Liver (tissue), 3 donors: Measurements from ENCODE around the gene TLK2.
"Not testable (repeated sequence)": the region's sequence is repeated elsewhere in the genome, so short reads cannot be mapped to it uniquely, and the experiment has no call there.

Source experiments
- EGR1 ChIP-seq, 2 donors: IDR thresholded peaks; 2 replicates each; pipeline ENCODE4 v1.6.1; 2016 to 2018; ENCODE audit warnings: antibody characterized with exemption in 2 of 2, low read depth in 2 of 2
- FOXA2 ChIP-seq: IDR thresholded peaks from 2 replicates; pipeline ENCODE4 v1.6.1; 2016; ENCODE audit warnings: antibody characterized with exemption
- GABPA ChIP-seq, 2 donors: IDR thresholded peaks in 1 of 2; conservative IDR thresholded peaks in 1 of 2; 2 replicates each; pipeline ENCODE4 v1.6.1; 2016; ENCODE audit warnings: antibody characterized with exemption in 2 of 2, mild to moderate bottlenecking in 1 of 2, moderate library complexity in 1 of 2
- JUND ChIP-seq, 2 donors: IDR thresholded peaks; 2 replicates each; pipeline ENCODE4 v1.6.1; 2016; ENCODE audit warnings: antibody characterized with exemption in 2 of 2
- NR2F2 ChIP-seq: IDR thresholded peaks from 2 replicates; pipeline ENCODE4 v1.6.1; 2016; ENCODE audit warnings: antibody characterized with exemption
- RAD21 ChIP-seq, 2 donors: IDR thresholded peaks; 2 replicates each; pipeline ENCODE4 v1.6.1; 2016; ENCODE audit warnings: antibody characterized with exemption in 2 of 2, mild to moderate bottlenecking in 2 of 2
- REST ChIP-seq: IDR thresholded peaks from 2 replicates; pipeline ENCODE4 v1.6.1; 2016; ENCODE audit warnings: antibody characterized with exemption, mild to moderate bottlenecking
- SP1 ChIP-seq: IDR thresholded peaks from 2 replicates; pipeline ENCODE4 v1.6.1; 2018; ENCODE audit warnings: antibody characterized with exemption, mild to moderate bottlenecking
- TAF1 ChIP-seq: conservative IDR thresholded peaks from 2 replicates; pipeline ENCODE4 v1.6.1; 2016; ENCODE audit warnings: antibody characterized with exemption, mild to moderate bottlenecking
- YY1 ChIP-seq: IDR thresholded peaks from 2 replicates; pipeline ENCODE4 v1.6.1; 2016; ENCODE audit warnings: antibody characterized with exemption, mild to moderate bottlenecking
- TF ChIP-seq, protein P1 (sequence below): IDR thresholded peaks from 2 replicates; pipeline ENCODE4 v1.6.1; 2016; ENCODE audit warnings: antibody characterized with exemption
- TF ChIP-seq, protein P2 (sequence below): fragments of 150-350 bp; IDR thresholded peaks from 2 replicates; pipeline ENCODE4 v1.5.1; 2017; ENCODE audit warnings: improper control_type of control experiment, low read depth, low read length; ENCODE audit not compliant: missing input control
- TF ChIP-seq, protein P3 (sequence below): IDR thresholded peaks from 2 replicates; pipeline ENCODE4 v1.6.1; 2016; ENCODE audit warnings: antibody characterized with exemption
- TF ChIP-seq, protein P4 (sequence below): IDR thresholded peaks from 2 replicates; pipeline ENCODE4 v1.6.1; 2016; ENCODE audit warnings: antibody characterized with exemption
- donor health status: healthy.
- donor health status: healthy.

DNA sequence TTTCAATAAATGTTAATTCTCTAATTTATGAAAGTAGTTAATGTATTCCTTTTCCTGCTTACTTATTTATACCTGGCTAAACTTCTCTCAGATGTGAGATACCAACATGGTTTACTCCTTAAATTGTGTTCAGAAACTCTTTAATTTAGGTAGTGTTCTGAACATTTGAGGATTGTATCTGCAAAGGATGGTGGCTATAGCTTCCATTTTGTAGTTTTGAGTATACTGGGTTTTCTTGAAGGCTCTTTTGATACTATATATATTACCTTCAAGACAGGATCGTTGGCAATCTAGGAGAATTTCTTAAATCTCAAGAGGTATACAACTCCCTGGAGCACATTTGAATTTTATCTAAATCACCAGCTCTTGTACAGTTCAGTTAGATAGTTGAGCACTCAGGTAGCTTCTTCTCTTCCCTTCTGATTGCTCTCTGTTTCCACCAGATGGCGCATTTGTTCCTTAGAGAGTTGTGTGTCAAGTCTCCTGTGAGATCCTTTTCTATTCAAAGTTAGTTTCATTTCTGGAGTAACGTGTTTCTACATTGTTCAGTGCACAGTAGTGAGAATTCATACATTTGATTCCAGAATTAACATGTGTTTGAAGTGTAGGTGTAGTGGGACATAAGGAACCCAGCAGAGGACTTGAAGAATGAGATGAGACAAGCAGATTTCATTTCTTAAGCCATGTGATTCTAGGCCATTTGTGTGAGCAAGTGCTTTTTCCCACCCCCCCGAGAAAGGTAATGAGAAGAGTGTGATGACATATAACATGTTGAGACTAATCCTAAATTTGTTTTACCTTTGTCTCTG, 74.4 kb downstream of the TLK2 start:
- TF ChIP-seq, protein P1, sequence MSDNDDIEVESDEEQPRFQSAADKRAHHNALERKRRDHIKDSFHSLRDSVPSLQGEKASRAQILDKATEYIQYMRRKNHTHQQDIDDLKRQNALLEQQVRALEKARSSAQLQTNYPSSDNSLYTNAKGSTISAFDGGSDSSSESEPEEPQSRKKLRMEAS: not testable (repeated sequence)
- TF ChIP-seq, protein P2, sequence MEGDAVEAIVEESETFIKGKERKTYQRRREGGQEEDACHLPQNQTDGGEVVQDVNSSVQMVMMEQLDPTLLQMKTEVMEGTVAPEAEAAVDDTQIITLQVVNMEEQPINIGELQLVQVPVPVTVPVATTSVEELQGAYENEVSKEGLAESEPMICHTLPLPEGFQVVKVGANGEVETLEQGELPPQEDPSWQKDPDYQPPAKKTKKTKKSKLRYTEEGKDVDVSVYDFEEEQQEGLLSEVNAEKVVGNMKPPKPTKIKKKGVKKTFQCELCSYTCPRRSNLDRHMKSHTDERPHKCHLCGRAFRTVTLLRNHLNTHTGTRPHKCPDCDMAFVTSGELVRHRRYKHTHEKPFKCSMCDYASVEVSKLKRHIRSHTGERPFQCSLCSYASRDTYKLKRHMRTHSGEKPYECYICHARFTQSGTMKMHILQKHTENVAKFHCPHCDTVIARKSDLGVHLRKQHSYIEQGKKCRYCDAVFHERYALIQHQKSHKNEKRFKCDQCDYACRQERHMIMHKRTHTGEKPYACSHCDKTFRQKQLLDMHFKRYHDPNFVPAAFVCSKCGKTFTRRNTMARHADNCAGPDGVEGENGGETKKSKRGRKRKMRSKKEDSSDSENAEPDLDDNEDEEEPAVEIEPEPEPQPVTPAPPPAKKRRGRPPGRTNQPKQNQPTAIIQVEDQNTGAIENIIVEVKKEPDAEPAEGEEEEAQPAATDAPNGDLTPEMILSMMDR: peak; percentile 25
- TF ChIP-seq REST; EGR1 (IDR thresholded peaks at IDR 0.05; ENCODE audit: low read depth in 2 of 2); GABPA (IDR thresholded peaks at IDR 0.05 in 1 of 2, conservative IDR thresholded peaks at IDR 0.05 in 1 of 2); NR2F2; JUND (IDR thresholded peaks at IDR 0.05); YY1; TAF1; SP1; FOXA2: not testable (repeated sequence)
- TF ChIP-seq, protein P3, sequence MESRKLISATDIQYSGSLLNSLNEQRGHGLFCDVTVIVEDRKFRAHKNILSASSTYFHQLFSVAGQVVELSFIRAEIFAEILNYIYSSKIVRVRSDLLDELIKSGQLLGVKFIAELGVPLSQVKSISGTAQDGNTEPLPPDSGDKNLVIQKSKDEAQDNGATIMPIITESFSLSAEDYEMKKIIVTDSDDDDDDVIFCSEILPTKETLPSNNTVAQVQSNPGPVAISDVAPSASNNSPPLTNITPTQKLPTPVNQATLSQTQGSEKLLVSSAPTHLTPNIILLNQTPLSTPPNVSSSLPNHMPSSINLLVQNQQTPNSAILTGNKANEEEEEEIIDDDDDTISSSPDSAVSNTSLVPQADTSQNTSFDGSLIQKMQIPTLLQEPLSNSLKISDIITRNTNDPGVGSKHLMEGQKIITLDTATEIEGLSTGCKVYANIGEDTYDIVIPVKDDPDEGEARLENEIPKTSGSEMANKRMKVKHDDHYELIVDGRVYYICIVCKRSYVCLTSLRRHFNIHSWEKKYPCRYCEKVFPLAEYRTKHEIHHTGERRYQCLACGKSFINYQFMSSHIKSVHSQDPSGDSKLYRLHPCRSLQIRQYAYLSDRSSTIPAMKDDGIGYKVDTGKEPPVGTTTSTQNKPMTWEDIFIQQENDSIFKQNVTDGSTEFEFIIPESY: not testable (repeated sequence)
- TF ChIP-seq, protein P4, sequence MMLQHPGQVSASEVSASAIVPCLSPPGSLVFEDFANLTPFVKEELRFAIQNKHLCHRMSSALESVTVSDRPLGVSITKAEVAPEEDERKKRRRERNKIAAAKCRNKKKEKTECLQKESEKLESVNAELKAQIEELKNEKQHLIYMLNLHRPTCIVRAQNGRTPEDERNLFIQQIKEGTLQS: not testable (repeated sequence)
- TF ChIP-seq RAD21 (IDR thresholded peaks at IDR 0.05): peak; percentile 54 to 67
